OCI-LY1 (cell line): ENCODE data around the gene PDGFRB.

Experiments used
- EZH2 ChIP-seq: fragments of 200-600 bp; sonication (generic), shearing (Covaris generic); IDR thresholded peaks from 2 replicates; pipeline ENCODE4 v1.8.0; 2017; ENCODE audit warnings: borderline replicate concordance, mixed run types, mild to moderate bottlenecking, antibody characterized with exemption, low read length, moderate library complexity, mixed read lengths
- TF ChIP-seq, protein P1 (sequence below): fragments of 200-600 bp; sonication (generic), shearing (Covaris generic); IDR thresholded peaks from 2 replicates; pipeline ENCODE4 v1.5.1; 2017; ENCODE audit warnings: mild to moderate bottlenecking, antibody characterized with exemption, low read length, moderate library complexity, mixed read lengths

DNA sequence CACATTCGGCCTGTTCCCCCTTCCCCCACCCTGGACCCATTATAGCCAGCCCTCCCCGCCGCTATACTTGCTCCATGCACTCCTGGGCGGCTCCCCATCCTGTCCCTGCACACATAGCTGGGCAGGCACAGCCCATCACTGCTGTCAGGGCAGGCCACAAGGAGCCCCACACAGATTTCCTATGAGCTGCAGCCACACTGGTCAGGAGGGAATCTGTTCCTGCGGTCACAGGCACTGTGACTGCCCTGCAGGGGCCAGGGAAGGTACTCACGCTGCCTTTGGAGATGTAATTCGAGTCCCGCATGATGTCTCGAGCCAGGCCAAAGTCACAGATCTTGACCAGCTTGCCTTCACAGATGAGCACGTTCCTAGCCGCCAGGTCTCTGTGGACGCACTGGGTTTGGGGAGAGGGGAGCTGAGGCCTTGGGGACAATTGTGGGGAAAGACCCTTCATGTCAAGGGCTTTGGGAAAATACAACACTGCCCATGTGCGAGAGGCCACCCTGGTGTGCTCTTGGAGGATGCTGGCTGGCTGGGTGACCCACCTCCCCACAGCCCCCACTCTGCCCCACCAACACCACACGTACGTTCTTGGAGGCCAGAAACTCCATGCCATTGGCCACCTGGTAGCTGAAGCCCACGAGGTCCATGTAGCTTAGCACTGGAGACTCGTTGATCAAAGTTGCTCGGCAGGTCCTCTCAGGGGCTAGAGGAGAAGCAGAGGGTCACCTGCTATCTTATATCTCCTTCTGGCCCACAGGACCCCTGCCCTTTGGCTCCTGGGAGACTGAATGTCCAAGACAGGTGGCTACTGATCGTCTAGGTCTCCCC, 34.8 kb downstream of the PDGFRB start:
- TF ChIP-seq, protein P1, sequence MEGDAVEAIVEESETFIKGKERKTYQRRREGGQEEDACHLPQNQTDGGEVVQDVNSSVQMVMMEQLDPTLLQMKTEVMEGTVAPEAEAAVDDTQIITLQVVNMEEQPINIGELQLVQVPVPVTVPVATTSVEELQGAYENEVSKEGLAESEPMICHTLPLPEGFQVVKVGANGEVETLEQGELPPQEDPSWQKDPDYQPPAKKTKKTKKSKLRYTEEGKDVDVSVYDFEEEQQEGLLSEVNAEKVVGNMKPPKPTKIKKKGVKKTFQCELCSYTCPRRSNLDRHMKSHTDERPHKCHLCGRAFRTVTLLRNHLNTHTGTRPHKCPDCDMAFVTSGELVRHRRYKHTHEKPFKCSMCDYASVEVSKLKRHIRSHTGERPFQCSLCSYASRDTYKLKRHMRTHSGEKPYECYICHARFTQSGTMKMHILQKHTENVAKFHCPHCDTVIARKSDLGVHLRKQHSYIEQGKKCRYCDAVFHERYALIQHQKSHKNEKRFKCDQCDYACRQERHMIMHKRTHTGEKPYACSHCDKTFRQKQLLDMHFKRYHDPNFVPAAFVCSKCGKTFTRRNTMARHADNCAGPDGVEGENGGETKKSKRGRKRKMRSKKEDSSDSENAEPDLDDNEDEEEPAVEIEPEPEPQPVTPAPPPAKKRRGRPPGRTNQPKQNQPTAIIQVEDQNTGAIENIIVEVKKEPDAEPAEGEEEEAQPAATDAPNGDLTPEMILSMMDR = no peak
- no peak for TF ChIP-seq EZH2
